Nephron (organoid): ENCODE results near the gene SPEG.
A peak's percentile ranks its signal among the peaks of the same experiment; 100 is the strongest.

ENCODE experiments used
- H3K27ac Mint-ChIP-seq, 3 experiments: 2 replicates each; pipeline ENCODE4 v1.8.0; 2020; ENCODE audit warnings: mixed read lengths in 3 of 3, mild to moderate bottlenecking in 2 of 3, moderate library complexity in 1 of 3
- H3K27me3 Mint-ChIP-seq: 2 replicates; pipeline ENCODE4 v1.8.0; 2021; ENCODE audit warnings: low read depth, mild to moderate bottlenecking, moderate library complexity, mixed read lengths
- H3K36me3 Mint-ChIP-seq: 2 replicates; pipeline ENCODE4 v1.8.0; 2020; ENCODE audit warnings: low read depth, mixed read lengths
- H3K4me1 Mint-ChIP-seq: 2 replicates; pipeline ENCODE4 v1.8.0; 2020; ENCODE audit warnings: mixed read lengths
- H3K4me3 Mint-ChIP-seq, 3 experiments: 2 replicates each; pipeline ENCODE4 v1.8.0; 2020; ENCODE audit warnings: mild to moderate bottlenecking in 3 of 3, mixed read lengths in 3 of 3, moderate library complexity in 2 of 3
- H3K9me3 Mint-ChIP-seq: 2 replicates; pipeline ENCODE4 v1.8.0; 2020; ENCODE audit warnings: mixed read lengths
- TF ChIP-seq, protein P1 (sequence below), 3 experiments: fragments of 200-600 bp; sonication (generic); IDR thresholded peaks; one replicate each; pipeline ENCODE4 v1.5.0; 2021; ENCODE audit warnings: antibody characterized with exemption in 3 of 3; ENCODE audit not compliant: unreplicated experiment in 3 of 3

Gene SPEG

DNA sequence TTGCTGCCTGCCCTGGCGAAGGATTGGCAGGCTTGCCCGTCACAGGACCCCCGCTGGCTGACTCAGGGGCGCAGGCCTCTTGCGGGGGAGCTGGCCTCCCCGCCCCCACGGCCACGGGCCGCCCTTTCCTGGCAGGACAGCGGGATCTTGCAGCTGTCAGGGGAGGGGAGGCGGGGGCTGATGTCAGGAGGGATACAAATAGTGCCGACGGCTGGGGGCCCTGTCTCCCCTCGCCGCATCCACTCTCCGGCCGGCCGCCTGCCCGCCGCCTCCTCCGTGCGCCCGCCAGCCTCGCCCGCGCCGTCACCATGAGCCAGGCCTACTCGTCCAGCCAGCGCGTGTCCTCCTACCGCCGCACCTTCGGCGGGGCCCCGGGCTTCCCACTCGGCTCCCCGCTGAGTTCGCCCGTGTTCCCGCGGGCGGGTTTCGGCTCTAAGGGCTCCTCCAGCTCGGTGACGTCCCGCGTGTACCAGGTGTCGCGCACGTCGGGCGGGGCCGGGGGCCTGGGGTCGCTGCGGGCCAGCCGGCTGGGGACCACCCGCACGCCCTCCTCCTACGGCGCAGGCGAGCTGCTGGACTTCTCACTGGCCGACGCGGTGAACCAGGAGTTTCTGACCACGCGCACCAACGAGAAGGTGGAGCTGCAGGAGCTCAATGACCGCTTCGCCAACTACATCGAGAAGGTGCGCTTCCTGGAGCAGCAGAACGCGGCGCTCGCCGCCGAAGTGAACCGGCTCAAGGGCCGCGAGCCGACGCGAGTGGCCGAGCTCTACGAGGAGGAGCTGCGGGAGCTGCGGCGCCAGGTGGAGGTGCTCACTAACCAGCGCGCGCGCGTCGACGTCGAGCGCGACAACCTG is 16.3 kb upstream of the SPEG start, which contains the start of gene DES:
TSS of gene DES (plus strand) at position 223 of the 857 bp plus-strand sequence. CDS start at position 309, 86 bp downstream.
- Mint-ChIP-seq H3K9me3 (no peaks in the 10 kb centered on the region), H3K4me1 (peaks cover 66% of the 10 kb centered on the region), H3K36me3 (no peaks in the 10 kb centered on the region), H3K27ac (peak within 1 kb of the TSS; percentile 81 to 94 (median 90)), H3K4me3 (peak within 1 kb of the TSS; percentile 79 to 93 (median 91)), H3K27me3 (no peaks in the 10 kb centered on the region)
- TF ChIP-seq, protein P1, sequence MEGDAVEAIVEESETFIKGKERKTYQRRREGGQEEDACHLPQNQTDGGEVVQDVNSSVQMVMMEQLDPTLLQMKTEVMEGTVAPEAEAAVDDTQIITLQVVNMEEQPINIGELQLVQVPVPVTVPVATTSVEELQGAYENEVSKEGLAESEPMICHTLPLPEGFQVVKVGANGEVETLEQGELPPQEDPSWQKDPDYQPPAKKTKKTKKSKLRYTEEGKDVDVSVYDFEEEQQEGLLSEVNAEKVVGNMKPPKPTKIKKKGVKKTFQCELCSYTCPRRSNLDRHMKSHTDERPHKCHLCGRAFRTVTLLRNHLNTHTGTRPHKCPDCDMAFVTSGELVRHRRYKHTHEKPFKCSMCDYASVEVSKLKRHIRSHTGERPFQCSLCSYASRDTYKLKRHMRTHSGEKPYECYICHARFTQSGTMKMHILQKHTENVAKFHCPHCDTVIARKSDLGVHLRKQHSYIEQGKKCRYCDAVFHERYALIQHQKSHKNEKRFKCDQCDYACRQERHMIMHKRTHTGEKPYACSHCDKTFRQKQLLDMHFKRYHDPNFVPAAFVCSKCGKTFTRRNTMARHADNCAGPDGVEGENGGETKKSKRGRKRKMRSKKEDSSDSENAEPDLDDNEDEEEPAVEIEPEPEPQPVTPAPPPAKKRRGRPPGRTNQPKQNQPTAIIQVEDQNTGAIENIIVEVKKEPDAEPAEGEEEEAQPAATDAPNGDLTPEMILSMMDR (IDR thresholded peaks at IDR 0.05; ENCODE audit: unreplicated experiment in 3 of 3), result no peak

DNA sequence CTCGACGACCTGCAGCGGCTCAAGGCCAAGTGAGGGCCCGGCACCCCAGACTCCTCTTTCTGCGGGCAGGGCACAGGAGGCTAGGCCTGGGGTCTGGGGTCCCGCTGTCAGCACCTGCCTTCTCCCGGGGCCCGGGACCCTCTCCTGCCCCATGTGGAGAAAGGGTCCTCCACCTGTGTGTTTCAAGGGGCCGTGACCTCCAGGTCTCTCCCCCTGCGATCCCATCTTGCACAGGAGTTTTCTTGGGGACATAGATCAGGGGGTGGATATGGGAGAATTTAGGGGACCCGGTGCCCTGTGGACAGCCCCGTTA is 15.7 kb upstream of the SPEG start:
- Mint-ChIP-seq H3K36me3 (no peaks in the 10 kb centered on the region), H3K4me3 (peak overlapping the region; percentile 79 to 93 (median 91)), H3K4me1 (peaks cover 67% of the 10 kb centered on the region), H3K9me3 (no peaks in the 10 kb centered on the region), H3K27me3 (no peaks in the 10 kb centered on the region), H3K27ac (peak overlapping the region; percentile 56 to 89 (median 86))
- TF ChIP-seq, protein P1 (IDR thresholded peaks at IDR 0.05; ENCODE audit: unreplicated experiment in 3 of 3), result no peak

DNA sequence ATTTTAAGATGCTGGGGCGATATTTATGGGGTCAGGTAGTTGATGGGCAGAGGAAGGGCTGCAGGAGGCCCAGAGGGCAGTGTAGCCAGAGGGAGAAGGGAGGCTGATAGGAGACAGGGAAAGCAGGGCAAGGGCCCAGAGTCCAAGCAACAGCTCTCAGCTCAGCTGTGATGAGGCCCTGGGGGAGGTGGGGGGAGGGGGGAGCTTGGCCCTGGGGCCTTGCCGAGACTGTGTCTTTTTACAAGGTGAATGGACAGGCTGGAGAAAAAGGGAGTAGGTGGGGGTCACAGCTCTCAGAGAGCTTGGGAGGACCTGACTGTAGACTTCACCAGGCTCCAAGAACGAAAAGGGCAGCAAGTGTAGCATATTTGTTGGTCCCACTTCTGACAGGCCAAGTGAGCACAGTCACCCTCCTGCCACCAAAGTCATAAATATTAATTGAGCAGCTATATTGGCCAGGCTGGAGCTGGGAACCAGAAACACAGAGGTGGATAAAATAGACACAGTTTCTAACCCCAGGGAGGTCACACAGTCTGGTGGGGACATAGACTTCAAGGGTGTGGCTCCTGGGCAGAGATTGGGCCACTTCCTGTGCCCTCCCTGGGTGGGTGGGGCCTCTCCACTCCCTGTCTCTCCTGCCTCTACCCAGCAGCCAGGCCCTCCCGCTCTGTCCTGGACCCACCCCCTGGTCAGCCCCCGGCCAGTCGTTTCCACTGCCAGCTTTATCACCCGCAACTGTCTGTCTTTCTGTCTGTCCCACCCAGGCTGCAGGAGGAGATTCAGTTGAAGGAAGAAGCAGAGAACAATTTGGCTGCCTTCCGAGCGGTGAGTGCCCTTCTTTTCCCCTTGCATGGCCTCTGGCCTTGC is 15.1 kb upstream of the SPEG start:
- H3K36me3 Mint-ChIP-seq, result no peaks in the 10 kb centered on the region
- H3K4me3 Mint-ChIP-seq, result peak overlapping the region; percentile 79 to 93 (median 91)
- H3K27ac Mint-ChIP-seq, result peak overlapping the region; percentile 56 to 89 (median 89)
- no peaks in the 10 kb centered on the region for H3K27me3 Mint-ChIP-seq
- peaks cover 73% of the 10 kb centered on the region for H3K4me1 Mint-ChIP-seq
- H3K9me3 Mint-ChIP-seq, result no peaks in the 10 kb centered on the region
- TF ChIP-seq, protein P1 (IDR thresholded peaks at IDR 0.05; ENCODE audit: unreplicated experiment in 3 of 3), result no peak

DNA sequence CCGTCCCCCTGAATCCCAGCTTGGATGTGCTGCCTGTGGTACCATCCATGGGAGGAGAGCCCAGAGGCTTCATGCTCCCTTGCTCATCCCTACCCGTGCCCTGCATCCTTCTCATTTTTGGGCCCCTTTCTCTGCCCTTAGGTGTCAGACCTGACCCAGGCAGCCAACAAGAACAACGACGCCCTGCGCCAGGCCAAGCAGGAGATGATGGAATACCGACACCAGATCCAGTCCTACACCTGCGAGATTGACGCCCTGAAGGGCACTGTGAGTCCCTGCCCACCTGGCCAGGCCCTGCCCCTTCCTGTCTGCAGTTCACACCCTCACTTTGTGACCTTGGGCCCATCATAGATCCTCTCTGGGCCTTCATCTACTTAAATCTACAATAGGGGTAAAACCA is 14.0 kb upstream of the SPEG start:
- peak overlapping the region in 2 of 3 experiments; percentile 91 to 93 for H3K4me3 Mint-ChIP-seq
- H3K27me3 Mint-ChIP-seq, result peaks cover 3% of the 10 kb centered on the region
- no peaks in the 10 kb centered on the region for H3K9me3 Mint-ChIP-seq
- peak overlapping the region in 1 of 3 experiments; percentile 56 for H3K27ac Mint-ChIP-seq
- H3K4me1 Mint-ChIP-seq, result peaks cover 67% of the 10 kb centered on the region
- TF ChIP-seq, protein P1 (IDR thresholded peaks at IDR 0.05; ENCODE audit: unreplicated experiment in 3 of 3), result no peak
- no peaks in the 10 kb centered on the region for H3K36me3 Mint-ChIP-seq

DNA sequence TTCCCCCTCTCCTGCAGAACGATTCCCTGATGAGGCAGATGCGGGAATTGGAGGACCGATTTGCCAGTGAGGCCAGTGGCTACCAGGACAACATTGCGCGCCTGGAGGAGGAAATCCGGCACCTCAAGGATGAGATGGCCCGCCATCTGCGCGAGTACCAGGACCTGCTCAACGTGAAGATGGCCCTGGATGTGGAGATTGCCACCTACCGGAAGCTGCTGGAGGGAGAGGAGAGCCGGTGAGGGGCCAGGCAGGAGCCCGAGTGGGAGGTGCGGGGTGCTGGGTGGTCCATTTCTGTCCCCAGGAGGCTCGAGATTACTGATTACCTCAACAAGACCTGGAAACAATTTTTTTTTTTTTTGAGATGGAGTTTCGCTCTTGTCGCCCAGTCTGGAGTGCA is 13.3 kb upstream of the SPEG start:
- Mint-ChIP-seq H3K4me3 (peak overlapping the region in 2 of 3 experiments; percentile 8 to 93), H3K9me3 (no peaks in the 10 kb centered on the region), H3K27me3 (peaks cover 3% of the 10 kb centered on the region), H3K27ac (peak overlapping the region in 1 of 3 experiments; percentile 56), H3K36me3 (no peaks in the 10 kb centered on the region), H3K4me1 (peaks cover 60% of the 10 kb centered on the region)
- TF ChIP-seq, protein P1 (IDR thresholded peaks at IDR 0.05; ENCODE audit: unreplicated experiment in 3 of 3), result no peak
